ENCODE data around the gene BAAT.
"Not testable (repeated sequence)": the region's sequence is repeated elsewhere in the genome, so short reads cannot be mapped to it uniquely, and the experiment has no call there.

The BAAT gene

GRCh38 chr9:101359679-101360078 is 25.1 kb downstream of the BAAT start:
- no peak for DNase-seq

- no peak for DNase-seq
Observed at GRCh38 chr9:101356619-101357018, 28.2 kb downstream of the BAAT start.

- no peak for DNase-seq
Observed at GRCh38 chr9:101354765-101355708, 29.8 kb downstream of the BAAT start.

- DNase-seq, result no peak
Observed at GRCh38 chr9:101354143-101354764, 30.6 kb downstream of the BAAT start.

GRCh38 chr9:101353683-101354082 is 31.1 kb downstream of the BAAT start:
- DNase-seq, result no peak

- no peak for DNase-seq
Observed at GRCh38 chr9:101352892-101353463, 31.8 kb downstream of the BAAT start.

GRCh38 chr9:101350285-101350684 is 34.5 kb downstream of the BAAT start:
- no peak for DNase-seq

GRCh38 chr9:101342595-101342994 is 42.2 kb downstream of the BAAT start:
- DNase-seq, result no peak

GRCh38 chr9:101341958-101342357 is 42.8 kb downstream of the BAAT start:
- DNase-seq, result no peak

GRCh38 chr9:101337237-101337636 is 47.6 kb downstream of the BAAT start:
- DNase-seq, result no peak

- no peak for DNase-seq
Observed at GRCh38 chr9:101336091-101336490, 48.7 kb downstream of the BAAT start.

- DNase-seq, result no peak
Observed at GRCh38 chr9:101333926-101334702, 50.7 kb downstream of the BAAT start.

- DNase-seq, result no peak
Observed at GRCh38 chr9:101333490-101333889, 51.3 kb downstream of the BAAT start.

- DNase-seq, result no peak
Observed at GRCh38 chr9:101332362-101332761, 52.4 kb downstream of the BAAT start.

- DNase-seq, result not testable (repeated sequence)
Observed at GRCh38 chr9:101327422-101327909, 57.3 kb downstream of the BAAT start.

- no peak for DNase-seq
Observed at GRCh38 chr9:101326501-101326900, 58.3 kb downstream of the BAAT start.

- DNase-seq, result no peak
Observed at GRCh38 chr9:101326035-101326434, 58.8 kb downstream of the BAAT start.

GRCh38 chr9:101325053-101325452 is 59.8 kb downstream of the BAAT start:
- DNase-seq, result no peak

GRCh38 chr9:101324245-101324804 is 60.5 kb downstream of the BAAT start:
- no peak for DNase-seq

- DNase-seq, result no peak
Observed at GRCh38 chr9:101323129-101323528, 61.7 kb downstream of the BAAT start.

GRCh38 chr9:101317735-101318134 is 67.1 kb downstream of the BAAT start:
- no peak for DNase-seq

- no peak for DNase-seq
Observed at GRCh38 chr9:101315112-101315450, 69.7 kb downstream of the BAAT start.

GRCh38 chr9:101312661-101313060 is 72.1 kb downstream of the BAAT start:
- DNase-seq, result no peak
